IMR-90 (cell line): Measurements from ENCODE around the gene GFRA4.

Experiments used
- CEBPB ChIP-seq: IDR thresholded peaks from 2 replicates; pipeline ENCODE4 v1.6.1; 2012; ENCODE audit warnings: low read depth, low read length, improper control_type of control experiment
- MAFK ChIP-seq: IDR thresholded peaks from 2 replicates; pipeline ENCODE4 v1.6.1; 2012; ENCODE audit warnings: low read depth, low read length, improper control_type of control experiment
- MXI1 ChIP-seq: IDR thresholded peaks from 2 replicates; pipeline ENCODE4 v1.6.1; 2012; ENCODE audit warnings: low read depth, mild to moderate bottlenecking, low read length, moderate library complexity, borderline replicate concordance
- NFE2L2 ChIP-seq: fragments of 150-350 bp; IDR thresholded peaks from 2 replicates; pipeline ENCODE4 v1.6.1; 2016; ENCODE audit warnings: low read depth, mild to moderate bottlenecking, low read length
- POLR2A ChIP-seq: IDR thresholded peaks from 2 replicates; pipeline ENCODE4 v1.6.1; 2012; ENCODE audit warnings: mild to moderate bottlenecking, low read depth, low read length
- RAD21 ChIP-seq: IDR thresholded peaks from 2 replicates; pipeline ENCODE4 v1.6.1; 2012; ENCODE audit warnings: low read length, improper control_type of control experiment
- TF ChIP-seq, protein P1 (sequence below): conservative IDR thresholded peaks from 2 replicates; pipeline ENCODE4 v1.5.1; 2012; ENCODE audit warnings: mild to moderate bottlenecking, low read depth, low read length, improper control_type of control experiment
- TF ChIP-seq, protein P2 (sequence below): fragments of 150-350 bp; IDR thresholded peaks from 2 replicates; pipeline ENCODE4 v1.6.1; 2017; ENCODE audit warnings: mild to moderate bottlenecking, antibody characterized with exemption, low read length, low read depth
- TF ChIP-seq, protein P3 (sequence below): fragments of 150-350 bp; IDR thresholded peaks from 2 replicates; pipeline ENCODE4 v1.6.1; 2016; ENCODE audit warnings: low read depth, mild to moderate bottlenecking, low read length, moderate library complexity, borderline replicate concordance

DNA sequence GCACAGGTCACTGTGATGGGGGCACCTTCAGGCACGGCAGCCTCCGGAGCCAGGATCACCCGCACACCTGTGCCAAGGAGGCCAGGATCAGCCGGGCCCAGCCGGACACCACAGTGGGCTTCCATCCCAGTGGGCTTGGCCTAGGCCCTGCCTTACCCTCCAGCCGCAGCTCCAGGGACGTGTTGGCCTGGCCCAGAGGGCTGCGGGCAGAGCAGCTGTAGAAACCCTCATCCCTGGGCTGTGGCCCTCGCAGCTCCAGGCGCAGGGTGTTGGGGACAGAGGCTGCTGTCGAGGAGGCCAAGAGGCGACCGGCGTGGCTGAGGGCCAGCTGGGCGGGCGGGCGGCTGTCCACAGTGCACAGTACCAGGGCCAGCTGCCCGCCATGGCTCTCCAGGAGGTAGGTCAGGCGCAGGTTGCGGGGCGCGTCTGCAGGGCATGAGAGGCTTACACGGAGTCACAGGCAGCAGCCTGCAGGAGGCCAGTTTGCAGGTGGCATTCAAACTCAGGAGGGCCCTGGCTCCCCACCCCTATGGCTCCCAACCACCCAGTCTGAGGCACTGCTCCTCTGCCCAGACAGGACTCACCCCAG, 29.6 kb upstream of the GFRA4 start:
- TF ChIP-seq POLR2A (no peak), CEBPB (no peak), NFE2L2 (no peak), MAFK (no peak), RAD21 (no peak), MXI1 (no peak)
- TF ChIP-seq, protein P1, sequence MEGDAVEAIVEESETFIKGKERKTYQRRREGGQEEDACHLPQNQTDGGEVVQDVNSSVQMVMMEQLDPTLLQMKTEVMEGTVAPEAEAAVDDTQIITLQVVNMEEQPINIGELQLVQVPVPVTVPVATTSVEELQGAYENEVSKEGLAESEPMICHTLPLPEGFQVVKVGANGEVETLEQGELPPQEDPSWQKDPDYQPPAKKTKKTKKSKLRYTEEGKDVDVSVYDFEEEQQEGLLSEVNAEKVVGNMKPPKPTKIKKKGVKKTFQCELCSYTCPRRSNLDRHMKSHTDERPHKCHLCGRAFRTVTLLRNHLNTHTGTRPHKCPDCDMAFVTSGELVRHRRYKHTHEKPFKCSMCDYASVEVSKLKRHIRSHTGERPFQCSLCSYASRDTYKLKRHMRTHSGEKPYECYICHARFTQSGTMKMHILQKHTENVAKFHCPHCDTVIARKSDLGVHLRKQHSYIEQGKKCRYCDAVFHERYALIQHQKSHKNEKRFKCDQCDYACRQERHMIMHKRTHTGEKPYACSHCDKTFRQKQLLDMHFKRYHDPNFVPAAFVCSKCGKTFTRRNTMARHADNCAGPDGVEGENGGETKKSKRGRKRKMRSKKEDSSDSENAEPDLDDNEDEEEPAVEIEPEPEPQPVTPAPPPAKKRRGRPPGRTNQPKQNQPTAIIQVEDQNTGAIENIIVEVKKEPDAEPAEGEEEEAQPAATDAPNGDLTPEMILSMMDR, result no peak
- TF ChIP-seq, protein P2, sequence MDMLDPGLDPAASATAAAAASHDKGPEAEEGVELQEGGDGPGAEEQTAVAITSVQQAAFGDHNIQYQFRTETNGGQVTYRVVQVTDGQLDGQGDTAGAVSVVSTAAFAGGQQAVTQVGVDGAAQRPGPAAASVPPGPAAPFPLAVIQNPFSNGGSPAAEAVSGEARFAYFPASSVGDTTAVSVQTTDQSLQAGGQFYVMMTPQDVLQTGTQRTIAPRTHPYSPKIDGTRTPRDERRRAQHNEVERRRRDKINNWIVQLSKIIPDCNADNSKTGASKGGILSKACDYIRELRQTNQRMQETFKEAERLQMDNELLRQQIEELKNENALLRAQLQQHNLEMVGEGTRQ, result no peak
- TF ChIP-seq, protein P3, sequence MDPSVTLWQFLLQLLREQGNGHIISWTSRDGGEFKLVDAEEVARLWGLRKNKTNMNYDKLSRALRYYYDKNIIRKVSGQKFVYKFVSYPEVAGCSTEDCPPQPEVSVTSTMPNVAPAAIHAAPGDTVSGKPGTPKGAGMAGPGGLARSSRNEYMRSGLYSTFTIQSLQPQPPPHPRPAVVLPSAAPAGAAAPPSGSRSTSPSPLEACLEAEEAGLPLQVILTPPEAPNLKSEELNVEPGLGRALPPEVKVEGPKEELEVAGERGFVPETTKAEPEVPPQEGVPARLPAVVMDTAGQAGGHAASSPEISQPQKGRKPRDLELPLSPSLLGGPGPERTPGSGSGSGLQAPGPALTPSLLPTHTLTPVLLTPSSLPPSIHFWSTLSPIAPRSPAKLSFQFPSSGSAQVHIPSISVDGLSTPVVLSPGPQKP, result no peak
